Measurements from ENCODE around the gene FCRLA.
A peak's percentile ranks its signal among the peaks of the same experiment; 100 is the strongest.

The FCRLA gene

GRCh38 chr1:161726473-161727255 is 19.6 kb downstream of the FCRLA start (continued):
- no peak for TF ChIP-seq PRDM2 (tag by site-specific recombination; IDR thresholded peaks at IDR 0.05; ENCODE audit: borderline replicate concordance)
- TF ChIP-seq SP3 (tag by site-specific recombination; IDR thresholded peaks at IDR 0.05), result peak; percentile 75; the same call in 1 of the 2 replicates
- TF ChIP-seq ZSCAN30 (tag by site-specific recombination; IDR thresholded peaks at IDR 0.05), result peak; percentile 29; the same call in 1 of the 2 replicates
- peak; percentile 74 for TF ChIP-seq ZNF2 (tag by site-specific recombination; IDR thresholded peaks at IDR 0.05)
- TF ChIP-seq ZNF561 (tag by site-specific recombination; IDR thresholded peaks at IDR 0.05; ENCODE audit: borderline replicate concordance), result peak; percentile 35; the same call in 1 of the 2 replicates
- 0 out of 2 replicates have a peak, but pooled peaks have one; percentile 31 for TF ChIP-seq ZNF645 (tag by site-specific recombination; IDR thresholded peaks at IDR 0.05)
- peak; percentile 93 for TF ChIP-seq GLIS1 (tag by site-specific recombination; IDR thresholded peaks at IDR 0.05)
- TF ChIP-seq REST (tag by site-specific recombination; IDR thresholded peaks at IDR 0.05), result peak; percentile 89
- peak; percentile 29; the same call in 1 of the 2 replicates for TF ChIP-seq ZNF610 (tag by site-specific recombination; IDR thresholded peaks at IDR 0.05; ENCODE audit: borderline replicate concordance)
- no peak for TF ChIP-seq ZNF585B (tag by site-specific recombination; IDR thresholded peaks at IDR 0.05)
- TF ChIP-seq ZNF433 (tag by site-specific recombination; IDR thresholded peaks at IDR 0.05; ENCODE audit: low read depth), result no peak
- peak; percentile 68; the same call in 1 of the 2 replicates for TF ChIP-seq ZNF223 (tag by site-specific recombination; IDR thresholded peaks at IDR 0.05)
- no peak for TF ChIP-seq ZNF248 (tag by site-specific recombination; IDR thresholded peaks at IDR 0.05)
- peak; percentile 50 for TF ChIP-seq ZXDB (tag by site-specific recombination; IDR thresholded peaks at IDR 0.05)
- TF ChIP-seq SP2 (tag by site-specific recombination; IDR thresholded peaks at IDR 0.05), result peak; percentile 74
- TF ChIP-seq ZNF837 (tag by site-specific recombination; IDR thresholded peaks at IDR 0.05), result no peak
- TF ChIP-seq, protein P1, sequence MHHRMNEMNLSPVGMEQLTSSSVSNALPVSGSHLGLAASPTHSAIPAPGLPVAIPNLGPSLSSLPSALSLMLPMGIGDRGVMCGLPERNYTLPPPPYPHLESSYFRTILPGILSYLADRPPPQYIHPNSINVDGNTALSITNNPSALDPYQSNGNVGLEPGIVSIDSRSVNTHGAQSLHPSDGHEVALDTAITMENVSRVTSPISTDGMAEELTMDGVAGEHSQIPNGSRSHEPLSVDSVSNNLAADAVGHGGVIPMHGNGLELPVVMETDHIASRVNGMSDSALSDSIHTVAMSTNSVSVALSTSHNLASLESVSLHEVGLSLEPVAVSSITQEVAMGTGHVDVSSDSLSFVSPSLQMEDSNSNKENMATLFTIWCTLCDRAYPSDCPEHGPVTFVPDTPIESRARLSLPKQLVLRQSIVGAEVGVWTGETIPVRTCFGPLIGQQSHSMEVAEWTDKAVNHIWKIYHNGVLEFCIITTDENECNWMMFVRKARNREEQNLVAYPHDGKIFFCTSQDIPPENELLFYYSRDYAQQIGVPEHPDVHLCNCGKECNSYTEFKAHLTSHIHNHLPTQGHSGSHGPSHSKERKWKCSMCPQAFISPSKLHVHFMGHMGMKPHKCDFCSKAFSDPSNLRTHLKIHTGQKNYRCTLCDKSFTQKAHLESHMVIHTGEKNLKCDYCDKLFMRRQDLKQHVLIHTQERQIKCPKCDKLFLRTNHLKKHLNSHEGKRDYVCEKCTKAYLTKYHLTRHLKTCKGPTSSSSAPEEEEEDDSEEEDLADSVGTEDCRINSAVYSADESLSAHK (tag by site-specific recombination; IDR thresholded peaks at IDR 0.05), result peak; percentile 51; the same call in 1 of the 2 replicates
- TF ChIP-seq KLF8 (tag by site-specific recombination; IDR thresholded peaks at IDR 0.05), result peak; percentile 92
- 0 out of 2 replicates have a peak, but pooled peaks have one; percentile 25 for TF ChIP-seq ZNF394 (tag by site-specific recombination; IDR thresholded peaks at IDR 0.05; ENCODE audit: borderline replicate concordance)
- peak; percentile 72; the same call in 1 of the 2 replicates for TF ChIP-seq ZBTB20 (tag by site-specific recombination; IDR thresholded peaks at IDR 0.05)
- peak; percentile 87 for TF ChIP-seq ZEB2 (tag by site-specific recombination; IDR thresholded peaks at IDR 0.05)
- peak; percentile 79 for TF ChIP-seq ZNF335 (tag by site-specific recombination; conservative IDR thresholded peaks at IDR 0.05)
- no peak for TF ChIP-seq ZNF311 (tag by site-specific recombination; IDR thresholded peaks at IDR 0.05; ENCODE audit: borderline replicate concordance)
- TF ChIP-seq, protein P2, sequence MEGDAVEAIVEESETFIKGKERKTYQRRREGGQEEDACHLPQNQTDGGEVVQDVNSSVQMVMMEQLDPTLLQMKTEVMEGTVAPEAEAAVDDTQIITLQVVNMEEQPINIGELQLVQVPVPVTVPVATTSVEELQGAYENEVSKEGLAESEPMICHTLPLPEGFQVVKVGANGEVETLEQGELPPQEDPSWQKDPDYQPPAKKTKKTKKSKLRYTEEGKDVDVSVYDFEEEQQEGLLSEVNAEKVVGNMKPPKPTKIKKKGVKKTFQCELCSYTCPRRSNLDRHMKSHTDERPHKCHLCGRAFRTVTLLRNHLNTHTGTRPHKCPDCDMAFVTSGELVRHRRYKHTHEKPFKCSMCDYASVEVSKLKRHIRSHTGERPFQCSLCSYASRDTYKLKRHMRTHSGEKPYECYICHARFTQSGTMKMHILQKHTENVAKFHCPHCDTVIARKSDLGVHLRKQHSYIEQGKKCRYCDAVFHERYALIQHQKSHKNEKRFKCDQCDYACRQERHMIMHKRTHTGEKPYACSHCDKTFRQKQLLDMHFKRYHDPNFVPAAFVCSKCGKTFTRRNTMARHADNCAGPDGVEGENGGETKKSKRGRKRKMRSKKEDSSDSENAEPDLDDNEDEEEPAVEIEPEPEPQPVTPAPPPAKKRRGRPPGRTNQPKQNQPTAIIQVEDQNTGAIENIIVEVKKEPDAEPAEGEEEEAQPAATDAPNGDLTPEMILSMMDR (tag by site-specific recombination; IDR thresholded peaks at IDR 0.05), result peak; percentile 79

Data from HEK293 (cell line).